WTC11 (cell line): ENCODE results near the gene TSHZ1.

Experiments used
- ETV6 ChIP-seq: sonication (generic); formaldehyde crosslinking; IDR thresholded peaks from 2 replicates; pipeline ENCODE4 v1.8.1; 2022; ENCODE audit warnings: mild to moderate bottlenecking, missing genetic modification reagents
- ZNF423 ChIP-seq: fragments of 250-450 bp; sonication (Bioruptor Pico); IDR thresholded peaks from 2 replicates; pipeline ENCODE4 v2.1.2; 2022; ENCODE audit warnings: mild to moderate bottlenecking, moderate library complexity
- TF ChIP-seq, protein P1 (sequence below): fragments of 200-600 bp; IDR thresholded peaks from 2 replicates; pipeline ENCODE4 v1.8.0; 2022; ENCODE audit warnings: antibody characterized with exemption
- TF ChIP-seq, protein P2 (sequence below): sonication (generic); formaldehyde crosslinking; IDR thresholded peaks from 2 replicates; pipeline ENCODE4 v1.8.0; 2023; ENCODE audit warnings: missing genetic modification reagents
- TF ChIP-seq, protein P3 (sequence below): sonication (generic); formaldehyde crosslinking; IDR thresholded peaks from 2 replicates; pipeline ENCODE4 v1.8.1; 2023; ENCODE audit warnings: mild to moderate bottlenecking, missing genetic modification reagents, borderline replicate concordance
- TF ChIP-seq, protein P4 (sequence below): sonication (generic); formaldehyde crosslinking; IDR thresholded peaks from 2 replicates; pipeline ENCODE4 v1.8.0; 2022; ENCODE audit warnings: mild to moderate bottlenecking, missing genetic modification reagents
- TF ChIP-seq, protein P5 (sequence below): sonication (generic); formaldehyde crosslinking; IDR thresholded peaks from 2 replicates; pipeline ENCODE4 v1.8.1; 2023; ENCODE audit warnings: mild to moderate bottlenecking, moderate library complexity, missing genetic modification reagents
- TF ChIP-seq, protein P6 (sequence below): sonication (generic); formaldehyde crosslinking; IDR thresholded peaks from 2 replicates; pipeline ENCODE4 v1.8.0; 2022; ENCODE audit warnings: mild to moderate bottlenecking, missing genetic modification reagents

DNA sequence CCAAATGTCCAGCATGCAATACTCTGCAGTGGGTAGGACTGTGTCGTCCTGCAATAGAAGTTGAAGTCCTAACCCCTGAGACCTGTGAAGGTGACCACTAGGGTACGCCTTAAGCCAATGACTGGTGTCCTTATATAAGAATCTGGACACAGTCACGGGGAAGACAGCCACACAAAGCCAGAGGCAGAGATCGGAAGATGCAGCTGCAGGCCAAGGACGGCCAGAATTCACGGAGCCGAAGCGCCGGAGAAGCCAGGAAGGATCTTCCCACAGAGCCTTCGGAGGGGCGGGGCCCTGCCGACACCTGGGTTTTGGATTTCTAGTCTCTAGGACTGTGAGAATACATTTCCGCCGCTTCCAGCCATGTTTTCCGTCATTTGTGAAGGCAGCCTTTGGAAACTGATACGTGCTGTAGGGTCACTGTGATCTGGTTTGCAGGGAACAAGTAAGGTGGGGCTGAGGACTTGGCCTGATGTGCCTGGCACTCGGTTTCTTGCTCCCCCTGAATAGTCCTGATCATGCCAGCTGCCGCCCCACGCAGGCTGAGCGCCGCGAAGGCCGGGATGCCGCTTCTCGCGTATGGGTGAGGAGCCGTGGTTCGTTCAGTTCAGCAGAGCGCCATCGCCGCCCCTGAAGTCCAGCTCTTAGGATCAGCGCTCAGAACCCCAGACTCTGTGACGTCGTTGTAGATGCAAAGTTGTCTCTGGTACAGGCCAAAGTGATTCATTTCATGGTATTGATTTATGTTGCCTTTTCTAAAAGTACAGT, 40.4 kb upstream of the TSHZ1 start:
- TF ChIP-seq, protein P1, sequence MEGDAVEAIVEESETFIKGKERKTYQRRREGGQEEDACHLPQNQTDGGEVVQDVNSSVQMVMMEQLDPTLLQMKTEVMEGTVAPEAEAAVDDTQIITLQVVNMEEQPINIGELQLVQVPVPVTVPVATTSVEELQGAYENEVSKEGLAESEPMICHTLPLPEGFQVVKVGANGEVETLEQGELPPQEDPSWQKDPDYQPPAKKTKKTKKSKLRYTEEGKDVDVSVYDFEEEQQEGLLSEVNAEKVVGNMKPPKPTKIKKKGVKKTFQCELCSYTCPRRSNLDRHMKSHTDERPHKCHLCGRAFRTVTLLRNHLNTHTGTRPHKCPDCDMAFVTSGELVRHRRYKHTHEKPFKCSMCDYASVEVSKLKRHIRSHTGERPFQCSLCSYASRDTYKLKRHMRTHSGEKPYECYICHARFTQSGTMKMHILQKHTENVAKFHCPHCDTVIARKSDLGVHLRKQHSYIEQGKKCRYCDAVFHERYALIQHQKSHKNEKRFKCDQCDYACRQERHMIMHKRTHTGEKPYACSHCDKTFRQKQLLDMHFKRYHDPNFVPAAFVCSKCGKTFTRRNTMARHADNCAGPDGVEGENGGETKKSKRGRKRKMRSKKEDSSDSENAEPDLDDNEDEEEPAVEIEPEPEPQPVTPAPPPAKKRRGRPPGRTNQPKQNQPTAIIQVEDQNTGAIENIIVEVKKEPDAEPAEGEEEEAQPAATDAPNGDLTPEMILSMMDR = no peak
- TF ChIP-seq, protein P2, sequence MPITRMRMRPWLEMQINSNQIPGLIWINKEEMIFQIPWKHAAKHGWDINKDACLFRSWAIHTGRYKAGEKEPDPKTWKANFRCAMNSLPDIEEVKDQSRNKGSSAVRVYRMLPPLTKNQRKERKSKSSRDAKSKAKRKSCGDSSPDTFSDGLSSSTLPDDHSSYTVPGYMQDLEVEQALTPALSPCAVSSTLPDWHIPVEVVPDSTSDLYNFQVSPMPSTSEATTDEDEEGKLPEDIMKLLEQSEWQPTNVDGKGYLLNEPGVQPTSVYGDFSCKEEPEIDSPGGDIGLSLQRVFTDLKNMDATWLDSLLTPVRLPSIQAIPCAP (CRISPR knock-in tag) = no peak
- TF ChIP-seq ETV6 = no peak
- TF ChIP-seq, protein P3, sequence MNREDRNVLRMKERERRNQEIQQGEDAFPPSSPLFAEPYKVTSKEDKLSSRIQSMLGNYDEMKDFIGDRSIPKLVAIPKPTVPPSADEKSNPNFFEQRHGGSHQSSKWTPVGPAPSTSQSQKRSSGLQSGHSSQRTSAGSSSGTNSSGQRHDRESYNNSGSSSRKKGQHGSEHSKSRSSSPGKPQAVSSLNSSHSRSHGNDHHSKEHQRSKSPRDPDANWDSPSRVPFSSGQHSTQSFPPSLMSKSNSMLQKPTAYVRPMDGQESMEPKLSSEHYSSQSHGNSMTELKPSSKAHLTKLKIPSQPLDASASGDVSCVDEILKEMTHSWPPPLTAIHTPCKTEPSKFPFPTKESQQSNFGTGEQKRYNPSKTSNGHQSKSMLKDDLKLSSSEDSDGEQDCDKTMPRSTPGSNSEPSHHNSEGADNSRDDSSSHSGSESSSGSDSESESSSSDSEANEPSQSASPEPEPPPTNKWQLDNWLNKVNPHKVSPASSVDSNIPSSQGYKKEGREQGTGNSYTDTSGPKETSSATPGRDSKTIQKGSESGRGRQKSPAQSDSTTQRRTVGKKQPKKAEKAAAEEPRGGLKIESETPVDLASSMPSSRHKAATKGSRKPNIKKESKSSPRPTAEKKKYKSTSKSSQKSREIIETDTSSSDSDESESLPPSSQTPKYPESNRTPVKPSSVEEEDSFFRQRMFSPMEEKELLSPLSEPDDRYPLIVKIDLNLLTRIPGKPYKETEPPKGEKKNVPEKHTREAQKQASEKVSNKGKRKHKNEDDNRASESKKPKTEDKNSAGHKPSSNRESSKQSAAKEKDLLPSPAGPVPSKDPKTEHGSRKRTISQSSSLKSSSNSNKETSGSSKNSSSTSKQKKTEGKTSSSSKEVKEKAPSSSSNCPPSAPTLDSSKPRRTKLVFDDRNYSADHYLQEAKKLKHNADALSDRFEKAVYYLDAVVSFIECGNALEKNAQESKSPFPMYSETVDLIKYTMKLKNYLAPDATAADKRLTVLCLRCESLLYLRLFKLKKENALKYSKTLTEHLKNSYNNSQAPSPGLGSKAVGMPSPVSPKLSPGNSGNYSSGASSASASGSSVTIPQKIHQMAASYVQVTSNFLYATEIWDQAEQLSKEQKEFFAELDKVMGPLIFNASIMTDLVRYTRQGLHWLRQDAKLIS (CRISPR knock-in tag) = no peak
- no peak for TF ChIP-seq ZNF423
- TF ChIP-seq, protein P4, sequence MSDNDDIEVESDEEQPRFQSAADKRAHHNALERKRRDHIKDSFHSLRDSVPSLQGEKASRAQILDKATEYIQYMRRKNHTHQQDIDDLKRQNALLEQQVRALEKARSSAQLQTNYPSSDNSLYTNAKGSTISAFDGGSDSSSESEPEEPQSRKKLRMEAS (CRISPR knock-in tag) = no peak
- TF ChIP-seq, protein P5, sequence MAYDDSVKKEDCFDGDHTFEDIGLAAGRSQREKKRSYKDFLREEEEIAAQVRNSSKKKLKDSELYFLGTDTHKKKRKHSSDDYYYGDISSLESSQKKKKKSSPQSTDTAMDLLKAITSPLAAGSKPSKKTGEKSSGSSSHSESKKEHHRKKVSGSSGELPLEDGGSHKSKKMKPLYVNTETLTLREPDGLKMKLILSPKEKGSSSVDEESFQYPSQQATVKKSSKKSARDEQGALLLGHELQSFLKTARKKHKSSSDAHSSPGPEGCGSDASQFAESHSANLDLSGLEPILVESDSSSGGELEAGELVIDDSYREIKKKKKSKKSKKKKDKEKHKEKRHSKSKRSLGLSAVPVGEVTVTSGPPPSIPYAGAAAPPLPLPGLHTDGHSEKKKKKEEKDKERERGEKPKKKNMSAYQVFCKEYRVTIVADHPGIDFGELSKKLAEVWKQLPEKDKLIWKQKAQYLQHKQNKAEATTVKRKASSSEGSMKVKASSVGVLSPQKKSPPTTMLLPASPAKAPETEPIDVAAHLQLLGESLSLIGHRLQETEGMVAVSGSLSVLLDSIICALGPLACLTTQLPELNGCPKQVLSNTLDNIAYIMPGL (CRISPR knock-in tag) = no peak
- TF ChIP-seq, protein P6, sequence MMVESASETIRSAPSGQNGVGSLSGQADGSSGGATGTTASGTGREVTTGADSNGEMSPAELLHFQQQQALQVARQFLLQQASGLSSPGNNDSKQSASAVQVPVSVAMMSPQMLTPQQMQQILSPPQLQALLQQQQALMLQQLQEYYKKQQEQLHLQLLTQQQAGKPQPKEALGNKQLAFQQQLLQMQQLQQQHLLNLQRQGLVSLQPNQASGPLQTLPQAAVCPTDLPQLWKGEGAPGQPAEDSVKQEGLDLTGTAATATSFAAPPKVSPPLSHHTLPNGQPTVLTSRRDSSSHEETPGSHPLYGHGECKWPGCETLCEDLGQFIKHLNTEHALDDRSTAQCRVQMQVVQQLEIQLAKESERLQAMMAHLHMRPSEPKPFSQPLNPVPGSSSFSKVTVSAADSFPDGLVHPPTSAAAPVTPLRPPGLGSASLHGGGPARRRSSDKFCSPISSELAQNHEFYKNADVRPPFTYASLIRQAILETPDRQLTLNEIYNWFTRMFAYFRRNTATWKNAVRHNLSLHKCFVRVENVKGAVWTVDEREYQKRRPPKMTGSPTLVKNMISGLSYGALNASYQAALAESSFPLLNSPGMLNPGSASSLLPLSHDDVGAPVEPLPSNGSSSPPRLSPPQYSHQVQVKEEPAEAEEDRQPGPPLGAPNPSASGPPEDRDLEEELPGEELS (CRISPR knock-in tag) = no peak
